D721Med (cell line): ENCODE measurements around the gene RREB1.
A peak's percentile ranks its signal among the peaks of the same experiment; 100 is the strongest.

Experiments
- DNase-seq: peaks from one replicate; pipeline ENCODE4 v3.0.0; 2011; ENCODE audit warnings: low spot score; ENCODE audit not compliant: insufficient read length
- FAIRE-seq: peaks from 2 replicates; lab custom pipeline; 2011; peaks lifted over from hg19 to GRCh38; lab: Jason Lieb, UNC
- CTCF ChIP-seq: IDR thresholded peaks from 2 replicates; pipeline ENCODE4 v1.5.1; 2012; ENCODE audit warnings: mild to moderate bottlenecking, control low read depth; ENCODE audit not compliant: insufficient read depth; ENCODE audit errors: missing control alignments

RREB1 gene

GRCh38 chr6:7240351-7240750 is 132.6 kb downstream of the RREB1 start:
- FAIRE-seq = no peak
- TF ChIP-seq CTCF = no peak

GRCh38 chr6:7241160-7241559 is 133.4 kb downstream of the RREB1 start:
- DNase-seq (no peak), FAIRE-seq (no peak)
- TF ChIP-seq CTCF = no peak

More at GRCh38 chr6:7240351-7240750, 132.6 kb downstream of the RREB1 start:
- no peak for DNase-seq

GRCh38 chr6:7241709-7242645 is 134.2 kb downstream of the RREB1 start:
- no peak for TF ChIP-seq CTCF
- DNase-seq (no peak), FAIRE-seq (no peak)

- TF ChIP-seq CTCF = no peak
- FAIRE-seq (no peak), DNase-seq (no peak)
These were observed 135.0 kb downstream of the RREB1 start for GRCh38 chr6:7242835-7243178.

GRCh38 chr6:7243179-7243981 is 135.6 kb downstream of the RREB1 start:
- DNase-seq (peak; percentile 59), FAIRE-seq (no peak)
- TF ChIP-seq CTCF = peak; percentile 83

- DNase-seq (no peak), FAIRE-seq (no peak)
- no peak for TF ChIP-seq CTCF
These were observed 138.1 kb downstream of the RREB1 start for GRCh38 chr6:7245668-7246393.
